Osteoblast (primary cell): ENCODE results near the gene ARNT2. TPM values are rescaled to one million over a fixed set of nuclear protein-coding genes. Genes with fewer than 3 reads are reported as not detected.

Experiments used
- DNase-seq: peaks from one replicate; pipeline ENCODE4 v3.0.0; 2011; ENCODE audit warnings: low spot score, mixed read lengths; ENCODE audit not compliant: insufficient read length; ENCODE audit errors: missing footprints
- H2AFZ ChIP-seq: 2 replicates; pipeline ENCODE4 v1.6.0; 2011; ENCODE audit warnings: mild to moderate bottlenecking, low read length
- H3K27ac ChIP-seq: 2 replicates; pipeline ENCODE4 v1.5.1; 2011; ENCODE audit warnings: mild to moderate bottlenecking, low read depth, low read length, moderate library complexity
- H3K27me3 ChIP-seq: 2 replicates; pipeline ENCODE4 v1.6.0; 2012; ENCODE audit warnings: mild to moderate bottlenecking, control low read depth, inconsistent platforms, low read length, moderate library complexity; ENCODE audit not compliant: insufficient read depth
- H3K36me3 ChIP-seq: 2 replicates; pipeline ENCODE4 v1.5.1; 2011; ENCODE audit warnings: mild to moderate bottlenecking, low read length, control low read depth, moderate library complexity; ENCODE audit not compliant: insufficient read depth
- H3K4me1 ChIP-seq: 2 replicates; pipeline ENCODE4 v1.5.1; 2011; ENCODE audit warnings: mild to moderate bottlenecking, low read length, control low read depth, moderate library complexity; ENCODE audit not compliant: insufficient read depth
- H3K4me2 ChIP-seq: 2 replicates; pipeline ENCODE4 v1.6.0; 2011; ENCODE audit warnings: mild to moderate bottlenecking, low read length; ENCODE audit not compliant: insufficient read depth
- H3K4me3 ChIP-seq: fragments of 200-600 bp; sonication (generic); 3 replicates; pipeline ENCODE4 v1.5.1; 2012; ENCODE audit warnings: mild to moderate bottlenecking, low read length, inconsistent platforms; ENCODE audit not compliant: insufficient read depth
- H3K79me2 ChIP-seq: 2 replicates; pipeline ENCODE4 v1.6.0; 2012; ENCODE audit warnings: mild to moderate bottlenecking, low read length, control low read depth, inconsistent platforms; ENCODE audit not compliant: insufficient read depth
- H3K9me3 ChIP-seq: 2 replicates; pipeline ENCODE4 v1.5.1; 2011; ENCODE audit warnings: low read depth, low read length, control low read depth
- H4K20me1 ChIP-seq: 2 replicates; pipeline ENCODE4 v1.6.0; 2012; ENCODE audit warnings: mild to moderate bottlenecking, low read length, control low read depth; ENCODE audit not compliant: insufficient read depth
- CTCF ChIP-seq: IDR thresholded peaks from 2 replicates; pipeline ENCODE4 v1.5.1; 2011; ENCODE audit warnings: mild to moderate bottlenecking, low read depth, low read length, moderate library complexity; ENCODE audit errors: extremely low read depth
- total RNA-seq: library from RNA; depleted of rRNA; stranded (reverse); fragments of >200 nt; gene quantifications from 2 replicates; pipeline ENCODE4 v1.2.3, GENCODE V29; 2012

The ARNT2 gene
- total RNA-seq, 1 donor, result 30.0 TPM

GRCh38 chr15:80582816-80583423 is 178.7 kb downstream of the ARNT2 start:
- Histone ChIP-seq H3K4me3 (no peak overlapping the region), H3K9me3 (no peaks in the 10 kb centered on the region), H3K27me3 (no peaks in the 10 kb centered on the region), H3K36me3 (peaks cover 47% of the 10 kb centered on the region), H2AFZ (no peak overlapping the region), H3K4me2 (no peak overlapping the region), H3K79me2 (no peaks in the 10 kb centered on the region), H4K20me1 (no peaks in the 10 kb centered on the region), H3K4me1 (peaks cover 14% of the 10 kb centered on the region), H3K27ac (no peak overlapping the region)
- DNase-seq, result no peak
- no peak for TF ChIP-seq CTCF

- Histone ChIP-seq H3K27ac (no peak overlapping the region), H3K4me3 (no peak overlapping the region), H3K4me1 (peaks cover 29% of the 10 kb centered on the region), H3K36me3 (peaks cover 46% of the 10 kb centered on the region), H3K79me2 (no peaks in the 10 kb centered on the region), H4K20me1 (no peaks in the 10 kb centered on the region), H3K4me2 (no peak overlapping the region), H2AFZ (no peak overlapping the region), H3K27me3 (no peaks in the 10 kb centered on the region), H3K9me3 (no peaks in the 10 kb centered on the region)
- DNase-seq, result no peak
- TF ChIP-seq CTCF, result no peak
Measured at GRCh38 chr15:80584561-80584964, 180.4 kb downstream of the ARNT2 start.

GRCh38 chr15:80584973-80585525 is 180.9 kb downstream of the ARNT2 start:
- Histone ChIP-seq H3K4me1 (peaks cover 27% of the 10 kb centered on the region), H3K4me2 (no peak overlapping the region), H3K27ac (no peak overlapping the region), H3K4me3 (no peak overlapping the region), H3K27me3 (no peaks in the 10 kb centered on the region), H3K36me3 (peaks cover 51% of the 10 kb centered on the region), H4K20me1 (no peaks in the 10 kb centered on the region), H3K9me3 (no peaks in the 10 kb centered on the region), H3K79me2 (no peaks in the 10 kb centered on the region), H2AFZ (no peak overlapping the region)
- DNase-seq, result no peak
- TF ChIP-seq CTCF, result no peak

GRCh38 chr15:80585544-80586018 is 181.4 kb downstream of the ARNT2 start:
- TF ChIP-seq CTCF, result no peak
- Histone ChIP-seq H3K36me3 (peaks cover 47% of the 10 kb centered on the region), H3K27ac (no peak overlapping the region), H4K20me1 (no peaks in the 10 kb centered on the region), H3K79me2 (no peaks in the 10 kb centered on the region), H3K4me3 (no peak overlapping the region), H3K4me2 (no peak overlapping the region), H3K9me3 (no peaks in the 10 kb centered on the region), H3K4me1 (peaks cover 26% of the 10 kb centered on the region), H2AFZ (no peak overlapping the region), H3K27me3 (no peaks in the 10 kb centered on the region)
- DNase-seq, result no peak
